HG03108 (cell line): ENCODE measurements around the gene PLA2G2D.
A peak's percentile ranks its signal among the peaks of the same experiment; 100 is the strongest.

Experiments used
- ATAC-seq: cut with Tn5 transposase; IDR thresholded peaks from one replicate; pipeline ENCODE4 v1.9.1; 2021; ENCODE audit warnings: moderate library complexity; ENCODE audit not compliant: unreplicated experiment

Gene PLA2G2D

GRCh38 chr1:20119347-20119746 is at the start of gene PLA2G2D:
PLA2G2D (minus strand) TSS chr1:20119536; CDS start chr1:20119498, 38 bp downstream.
- ATAC-seq = no peak

DNA sequence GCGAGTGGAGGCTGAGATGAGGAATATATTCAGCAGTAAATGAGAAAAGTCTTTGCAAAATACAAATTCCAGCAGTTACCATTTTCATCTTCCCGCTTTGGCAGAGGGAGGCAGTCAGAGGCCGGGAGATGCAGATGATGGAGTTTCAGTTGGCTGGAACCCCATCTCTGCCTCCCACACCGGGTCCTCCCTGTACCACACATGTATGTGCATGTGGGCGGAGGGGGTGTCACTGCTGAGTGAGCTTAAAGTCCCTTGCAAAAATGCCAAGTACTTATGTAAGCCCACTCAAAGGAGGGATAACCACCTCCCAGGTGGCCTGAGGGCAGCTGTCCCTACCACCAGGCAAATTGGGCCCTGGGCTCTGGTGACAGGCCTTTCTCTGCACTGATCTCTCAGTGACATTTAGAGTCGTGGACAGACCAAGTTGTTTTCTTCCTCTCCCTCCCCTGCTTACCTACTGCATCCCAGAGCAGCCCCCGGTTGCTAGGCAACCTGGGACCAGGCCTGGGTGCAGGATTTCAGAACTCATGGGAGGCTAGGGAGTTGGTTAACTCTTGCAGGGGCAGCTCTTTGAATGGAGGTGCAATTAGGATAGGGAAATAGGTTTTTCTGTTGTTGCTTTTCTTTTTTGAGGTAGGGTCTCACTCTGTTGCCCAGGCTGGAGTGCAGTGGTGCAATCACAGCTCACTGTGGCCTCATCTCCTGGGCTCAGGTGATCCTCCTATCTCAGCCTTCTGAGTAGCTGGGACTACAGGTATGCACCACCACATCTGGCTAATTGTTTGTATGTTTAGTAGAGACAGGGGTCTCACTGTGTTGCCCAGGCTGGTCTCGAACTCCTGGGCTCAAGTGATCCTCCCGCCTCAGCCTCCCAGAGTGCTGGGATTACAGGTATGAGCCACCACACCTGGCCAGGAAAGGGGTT is 49.5 kb upstream of the PLA2G2D start:
- ATAC-seq = no peak

DNA sequence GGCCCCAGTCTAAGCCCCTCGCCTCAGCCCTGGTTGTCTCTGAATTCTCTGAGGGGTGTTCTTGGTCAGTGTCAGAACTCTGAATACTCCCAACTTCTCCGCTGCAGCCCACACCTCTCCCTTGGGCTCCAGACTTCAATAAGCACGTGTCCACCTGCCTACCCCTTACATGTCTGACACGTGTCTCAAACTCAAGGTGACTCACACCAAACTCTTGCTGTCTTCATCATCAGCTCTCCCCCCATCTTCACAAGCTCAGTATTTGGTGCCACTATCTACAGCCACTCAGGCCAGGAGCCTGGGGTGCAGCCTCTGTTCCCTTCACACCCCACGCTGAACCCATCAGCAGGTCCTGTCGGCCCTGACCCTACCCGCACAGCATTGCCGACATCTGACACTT is 47.8 kb upstream of the PLA2G2D start:
- no peak for ATAC-seq

GRCh38 chr1:20166051-20166450 is 46.7 kb upstream of the PLA2G2D start:
- ATAC-seq = no peak

GRCh38 chr1:20165522-20165951 is 46.2 kb upstream of the PLA2G2D start:
- no peak for ATAC-seq

- no peak for ATAC-seq
Observed at GRCh38 chr1:20164694-20165202, 45.4 kb upstream of the PLA2G2D start.

GRCh38 chr1:20160034-20160433 is 40.7 kb upstream of the PLA2G2D start:
- ATAC-seq = no peak

- no peak for ATAC-seq
Observed at GRCh38 chr1:20158358-20159070, 39.2 kb upstream of the PLA2G2D start.

GRCh38 chr1:20154301-20154831 is 35.0 kb upstream of the PLA2G2D start:
- ATAC-seq = no peak

GRCh38 chr1:20153000-20153418 is 33.7 kb upstream of the PLA2G2D start:
- no peak for ATAC-seq

GRCh38 chr1:20152599-20152930 is 33.2 kb upstream of the PLA2G2D start:
- no peak for ATAC-seq

DNA sequence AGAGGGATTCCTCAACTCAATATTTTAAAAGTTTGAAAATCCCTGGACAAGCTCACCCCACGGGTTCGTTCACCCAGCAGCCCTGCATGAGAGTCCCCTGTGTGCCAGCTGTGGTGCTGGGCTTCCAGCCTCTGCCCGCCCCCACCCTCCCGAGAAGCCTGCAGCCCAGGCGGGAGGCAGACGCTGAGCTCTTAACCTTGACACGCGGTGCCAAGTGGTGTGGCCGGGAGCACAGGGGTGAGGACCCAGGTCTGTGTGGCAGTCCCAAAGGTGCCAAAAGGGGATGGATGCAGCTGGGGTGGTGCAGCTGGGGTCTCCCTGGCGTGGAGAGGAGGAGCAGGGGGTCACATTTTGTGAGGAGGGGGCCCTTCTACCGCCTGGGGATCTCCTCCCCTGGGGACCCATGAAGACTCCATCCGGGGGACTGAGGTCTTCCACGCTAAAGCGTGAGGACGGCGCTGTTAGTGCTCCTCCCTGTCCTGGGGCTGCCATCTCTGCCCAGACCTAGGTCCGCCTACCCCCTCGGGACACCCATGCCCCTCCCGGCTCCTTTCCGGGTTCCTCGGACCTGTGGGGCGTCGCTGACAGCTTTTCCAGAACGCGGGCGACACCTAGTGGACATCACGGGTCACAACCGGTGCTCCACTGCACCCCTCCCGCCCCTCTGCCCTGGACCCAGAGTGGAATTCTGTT is 32.7 kb upstream of the PLA2G2D start:
- peak; percentile 70 for ATAC-seq

GRCh38 chr1:20150969-20151368 is 31.6 kb upstream of the PLA2G2D start:
- ATAC-seq = no peak

- ATAC-seq = no peak
Observed at GRCh38 chr1:20150326-20150705, 31.0 kb upstream of the PLA2G2D start.

GRCh38 chr1:20149601-20150325 is 30.4 kb upstream of the PLA2G2D start:
- no peak for ATAC-seq

GRCh38 chr1:20148571-20149500 is 29.5 kb upstream of the PLA2G2D start:
- no peak for ATAC-seq

DNA sequence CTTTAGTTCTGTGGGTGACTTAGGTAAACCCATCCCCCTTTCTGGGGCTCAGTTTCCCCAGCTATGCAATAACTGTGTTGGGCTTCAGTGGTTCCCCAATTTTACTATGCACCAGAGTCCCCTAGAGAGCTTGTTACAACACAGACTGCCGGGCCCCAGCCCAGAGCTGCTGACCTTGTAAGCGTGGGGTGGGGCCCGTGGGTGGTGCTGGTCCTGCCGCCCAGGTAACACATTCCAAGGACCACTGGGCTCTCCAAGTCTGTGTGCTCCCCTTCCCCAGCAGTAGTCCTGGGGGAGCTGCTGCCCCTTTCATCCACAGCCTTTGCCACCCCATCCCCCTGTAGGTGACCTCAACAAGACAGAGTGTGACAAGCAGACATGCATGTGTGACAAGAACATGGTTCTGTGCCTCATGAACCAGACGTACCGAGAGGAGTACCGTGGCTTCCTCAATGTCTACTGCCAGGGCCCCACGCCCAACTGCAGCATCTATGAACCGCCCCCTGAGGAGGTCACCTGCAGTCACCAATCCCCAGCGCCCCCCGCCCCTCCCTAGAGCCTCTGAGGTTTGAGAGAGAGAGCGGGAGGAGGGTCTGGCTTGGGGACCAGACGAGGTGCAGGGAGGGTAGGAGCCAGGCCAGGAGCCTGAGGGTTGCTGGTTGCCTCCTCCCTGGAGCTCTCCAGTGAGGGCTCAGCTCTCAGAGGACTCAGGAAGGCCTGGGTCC is 28.7 kb upstream of the PLA2G2D start:
- ATAC-seq = no peak

DNA sequence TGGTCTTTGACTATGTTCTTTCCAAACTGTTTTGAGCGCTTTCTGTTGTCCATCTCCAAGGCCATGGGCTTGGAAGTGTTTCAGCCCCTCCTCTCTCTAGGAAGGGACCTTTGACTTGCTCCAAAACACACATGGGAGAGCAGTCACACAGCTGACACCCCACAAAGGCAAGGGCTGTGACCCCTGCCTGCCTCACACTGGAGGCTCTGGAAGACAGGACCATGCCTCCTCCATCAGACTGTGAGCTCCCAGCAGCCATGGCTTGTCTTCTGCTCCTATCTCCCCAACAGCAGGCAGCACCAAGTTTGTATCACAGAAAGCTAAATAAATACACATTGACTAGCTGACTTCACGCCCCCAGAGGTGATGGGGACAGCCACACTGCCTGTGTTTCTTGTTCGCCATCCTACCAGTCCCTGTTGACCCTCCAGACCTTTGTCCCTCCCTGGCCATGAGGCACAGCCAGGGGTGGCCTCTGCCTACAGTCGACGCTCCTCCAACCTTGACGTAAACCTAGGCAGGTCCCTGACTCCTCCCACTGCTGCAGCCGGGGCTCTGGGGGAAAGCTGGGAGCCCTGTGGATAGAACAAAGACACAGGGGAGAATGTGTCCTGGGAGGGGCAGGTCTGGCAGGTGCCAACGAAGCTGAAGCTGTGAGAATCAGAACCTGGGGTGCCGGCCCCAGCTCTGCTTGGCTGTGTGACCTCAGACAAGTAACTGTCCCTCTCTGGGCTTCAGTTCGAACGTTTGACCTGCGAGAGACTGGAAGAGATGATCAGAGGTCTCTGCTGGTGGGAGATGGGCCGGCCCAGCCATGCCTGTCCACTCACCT is 24.6 kb upstream of the PLA2G2D start:
- ATAC-seq = no peak
